Measurements from ENCODE around the gene TBC1D9. TPM values are rescaled to one million over a fixed set of nuclear protein-coding genes. Genes with fewer than 3 reads are reported as not detected.

Gene TBC1D9
- total and polyA plus RNA-seq, 4 donors = 9.0 to 52.6 (median 24.5) TPM

DNA sequence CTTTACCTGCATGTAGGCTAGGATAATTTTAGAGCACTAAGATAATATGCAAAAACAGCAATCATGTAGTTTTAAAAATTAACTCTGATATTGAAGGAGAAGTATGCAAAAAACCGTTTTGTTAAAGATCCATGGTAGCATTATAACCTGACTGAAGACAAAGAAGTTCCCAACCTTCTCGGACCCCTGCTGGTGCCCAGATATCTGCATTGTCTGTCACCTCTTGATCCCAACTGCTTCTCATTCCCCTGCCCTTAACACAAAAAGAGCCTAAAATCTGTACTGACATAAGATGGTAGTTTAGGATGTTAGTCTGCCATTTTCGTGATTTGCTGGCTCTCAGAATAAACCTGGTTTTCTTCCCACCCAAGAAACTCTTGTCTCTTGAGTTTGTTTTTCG, 125.9 kb downstream of the TBC1D9 start:
- TF ChIP-seq, protein P1, sequence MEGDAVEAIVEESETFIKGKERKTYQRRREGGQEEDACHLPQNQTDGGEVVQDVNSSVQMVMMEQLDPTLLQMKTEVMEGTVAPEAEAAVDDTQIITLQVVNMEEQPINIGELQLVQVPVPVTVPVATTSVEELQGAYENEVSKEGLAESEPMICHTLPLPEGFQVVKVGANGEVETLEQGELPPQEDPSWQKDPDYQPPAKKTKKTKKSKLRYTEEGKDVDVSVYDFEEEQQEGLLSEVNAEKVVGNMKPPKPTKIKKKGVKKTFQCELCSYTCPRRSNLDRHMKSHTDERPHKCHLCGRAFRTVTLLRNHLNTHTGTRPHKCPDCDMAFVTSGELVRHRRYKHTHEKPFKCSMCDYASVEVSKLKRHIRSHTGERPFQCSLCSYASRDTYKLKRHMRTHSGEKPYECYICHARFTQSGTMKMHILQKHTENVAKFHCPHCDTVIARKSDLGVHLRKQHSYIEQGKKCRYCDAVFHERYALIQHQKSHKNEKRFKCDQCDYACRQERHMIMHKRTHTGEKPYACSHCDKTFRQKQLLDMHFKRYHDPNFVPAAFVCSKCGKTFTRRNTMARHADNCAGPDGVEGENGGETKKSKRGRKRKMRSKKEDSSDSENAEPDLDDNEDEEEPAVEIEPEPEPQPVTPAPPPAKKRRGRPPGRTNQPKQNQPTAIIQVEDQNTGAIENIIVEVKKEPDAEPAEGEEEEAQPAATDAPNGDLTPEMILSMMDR (IDR thresholded peaks at IDR 0.05; ENCODE audit: control extremely low read depth, extremely low read depth) = no peak
- Histone ChIP-seq H3K4me1 (ENCODE audit: control insufficient read depth in 5 of 5, insufficient read depth in 5 of 5, low read length in 5 of 5) (peaks cover 0 to 15% (median 4%) of the 10 kb centered on the region in 5 donors), H3K27ac (ENCODE audit: low read depth in 1 of 2, low read length in 1 of 2) (no peak overlapping the region), H3K9me3 (ENCODE audit: control insufficient read depth in 4 of 4, insufficient read depth in 3 of 4, low read length in 3 of 4) (no peaks in the 10 kb centered on the region), H3K27me3 (ENCODE audit: control insufficient read depth in 3 of 3, insufficient read depth in 3 of 3, low read length in 2 of 3) (no peaks in the 10 kb centered on the region), H3K9ac (ENCODE audit: insufficient read depth in 1 of 2, low read length in 2 of 2) (no peak overlapping the region), H3K4me3 (no peak overlapping the region), H3K36me3 (ENCODE audit: control insufficient read depth in 4 of 4, insufficient read depth in 4 of 4, low read length in 4 of 4) (peaks cover 10 to 31% (median 13%) of the 10 kb centered on the region in 4 donors)
- ATAC-seq (ENCODE audit: insufficient read depth, low FRiP score) (no peak), DNase-seq (no peak)
- 89 to 92% methylated on average over 4 of the region's 4 CpGs for WGBS, 2 donors

DNA sequence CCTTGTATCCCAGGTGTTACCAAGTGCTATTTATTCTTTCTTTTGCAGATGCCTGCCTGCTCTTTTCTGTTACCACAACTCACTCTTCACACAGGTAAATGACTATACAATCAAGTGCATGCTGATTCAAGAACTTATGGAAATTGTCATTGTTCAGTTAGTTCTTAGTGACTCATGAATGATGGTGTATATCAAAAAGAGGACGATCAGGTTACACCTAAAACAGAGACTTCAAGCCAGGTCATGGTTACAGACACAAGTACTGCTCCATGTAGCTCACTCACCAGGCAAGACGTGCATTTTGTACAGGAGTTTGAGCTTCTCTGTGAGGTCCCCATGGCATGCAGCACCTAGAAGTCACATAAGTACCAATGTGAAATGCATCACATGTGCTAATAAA, 128.2 kb downstream of the TBC1D9 start:
- WGBS, 2 donors = 92 to 93% methylated on average over 2 of the region's 2 CpGs
- Histone ChIP-seq H3K27me3 (ENCODE audit: control insufficient read depth in 3 of 3, insufficient read depth in 3 of 3, low read length in 2 of 3) (no peaks in the 10 kb centered on the region), H3K27ac (ENCODE audit: low read depth in 1 of 2, low read length in 1 of 2) (no peak overlapping the region), H3K36me3 (ENCODE audit: control insufficient read depth in 4 of 4, insufficient read depth in 4 of 4, low read length in 4 of 4) (peaks cover 5 to 33% (median 12%) of the 10 kb centered on the region in 4 donors), H3K4me3 (no peak overlapping the region), H3K4me1 (ENCODE audit: control insufficient read depth in 5 of 5, insufficient read depth in 5 of 5, low read length in 5 of 5) (peaks cover 0 to 15% (median 0%) of the 10 kb centered on the region in 5 donors), H3K9ac (ENCODE audit: insufficient read depth in 1 of 2, low read length in 2 of 2) (no peak overlapping the region), H3K9me3 (ENCODE audit: control insufficient read depth in 4 of 4, insufficient read depth in 3 of 4, low read length in 3 of 4) (no peaks in the 10 kb centered on the region)
- DNase-seq (no peak), ATAC-seq (ENCODE audit: insufficient read depth, low FRiP score) (no peak)
- TF ChIP-seq, protein P1 (IDR thresholded peaks at IDR 0.05; ENCODE audit: control extremely low read depth, extremely low read depth) = no peak

DNA sequence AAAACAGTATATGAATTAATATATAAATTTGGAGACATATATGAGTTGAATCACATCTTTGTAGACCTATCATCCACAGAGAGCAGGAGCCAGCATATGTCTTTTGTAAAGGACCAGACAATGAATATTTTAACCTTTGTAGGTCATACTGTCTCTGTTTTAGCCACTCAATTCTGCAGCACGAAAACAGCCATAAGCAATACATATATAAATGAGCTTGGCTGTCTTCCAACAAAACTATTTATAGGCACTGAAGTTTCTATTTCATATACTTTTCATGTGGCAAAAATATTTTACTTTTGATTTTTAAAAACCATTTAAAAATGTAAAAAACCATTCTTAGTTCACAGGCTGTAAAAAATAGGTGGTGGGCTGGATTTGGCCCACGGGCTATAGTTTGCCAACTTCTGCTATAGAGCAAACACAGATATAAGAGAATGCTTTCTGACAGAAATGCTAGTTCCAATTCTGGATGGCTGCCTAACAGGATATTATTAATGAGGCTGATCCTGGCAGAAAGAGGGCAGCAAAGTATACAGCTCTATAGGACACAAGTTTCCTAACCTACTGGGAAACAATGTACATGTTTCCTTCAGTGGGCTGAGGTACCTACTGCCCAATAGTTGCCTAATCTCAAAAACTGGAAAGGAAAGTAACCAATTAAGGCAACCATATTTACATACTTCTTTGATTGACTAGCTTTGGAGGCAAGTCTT, 129.4 kb downstream of the TBC1D9 start:
- Histone ChIP-seq H3K27me3 (ENCODE audit: control insufficient read depth in 3 of 3, insufficient read depth in 3 of 3, low read length in 2 of 3) (no peaks in the 10 kb centered on the region), H3K27ac (ENCODE audit: low read depth in 1 of 2, low read length in 1 of 2) (no peak overlapping the region), H3K4me1 (ENCODE audit: control insufficient read depth in 5 of 5, insufficient read depth in 5 of 5, low read length in 5 of 5) (peaks cover 0 to 15% (median 0%) of the 10 kb centered on the region in 5 donors), H3K9me3 (ENCODE audit: control insufficient read depth in 4 of 4, insufficient read depth in 3 of 4, low read length in 3 of 4) (no peaks in the 10 kb centered on the region), H3K4me3 (no peak overlapping the region), H3K36me3 (ENCODE audit: control insufficient read depth in 4 of 4, insufficient read depth in 4 of 4, low read length in 4 of 4) (peaks cover 13 to 30% (median 18%) of the 10 kb centered on the region in 4 donors), H3K9ac (ENCODE audit: insufficient read depth in 1 of 2, low read length in 2 of 2) (peak overlapping the region in 1 of 2 donors; percentile 58)
- peak in 2 of 3 donors; percentile 60 to 78 for DNase-seq
- WGBS, 2 donors = 39 to 56% methylated on average over 2 of the region's 2 CpGs
- TF ChIP-seq, protein P1 (IDR thresholded peaks at IDR 0.05; ENCODE audit: control extremely low read depth, extremely low read depth) = no peak
- ATAC-seq (ENCODE audit: insufficient read depth, low FRiP score) = no peak
